Epidermal melanocyte (primary cell): ENCODE results near the gene SLC9A9.
"Not testable (repeated sequence)": the region's sequence is repeated elsewhere in the genome, so short reads cannot be mapped to it uniquely, and the experiment has no call there.

Experiments used
- DNase-seq: peaks from one replicate; pipeline ENCODE4 v3.0.0; 2011; ENCODE audit warnings: low spot score; ENCODE audit not compliant: insufficient read length

The SLC9A9 gene

DNA sequence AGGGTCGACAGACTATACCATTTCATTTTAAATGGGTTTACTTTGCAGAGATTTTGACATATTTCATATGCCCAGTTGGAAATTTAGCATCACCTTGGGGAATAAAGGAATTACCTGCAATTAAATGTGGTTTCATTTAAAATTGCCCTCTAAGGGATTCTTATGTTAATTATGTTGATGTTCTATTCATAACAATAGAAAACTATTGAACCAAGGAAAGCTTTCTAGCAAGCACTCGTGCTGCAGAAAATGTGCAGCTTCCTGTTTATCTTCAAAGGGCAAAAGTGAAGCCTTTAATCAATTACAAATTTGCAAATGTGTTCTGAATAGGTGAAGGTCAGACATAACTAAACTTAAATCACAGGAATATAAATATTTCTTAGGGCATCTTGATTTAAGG lies 376.6 kb downstream of the SLC9A9 start:
- DNase-seq: no peak

DNA sequence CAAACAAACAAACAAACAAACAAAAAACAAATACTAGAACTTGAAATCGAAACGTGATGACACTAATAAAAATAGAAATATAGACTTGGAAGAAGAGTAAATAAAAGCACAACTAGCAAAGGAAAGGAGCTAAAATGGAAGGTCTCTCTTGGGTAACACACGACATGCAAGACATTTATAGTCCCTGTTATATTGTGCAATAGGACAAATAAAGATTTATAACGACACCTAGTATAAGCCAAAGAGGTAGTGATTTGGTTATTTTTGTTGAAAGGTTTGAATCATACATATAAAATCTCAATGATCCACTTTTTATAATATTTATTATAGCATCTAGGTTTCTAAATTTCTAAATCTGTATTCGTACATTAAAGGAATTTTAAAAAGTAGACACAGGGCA lies 379.1 kb downstream of the SLC9A9 start:
- DNase-seq: no peak

DNA sequence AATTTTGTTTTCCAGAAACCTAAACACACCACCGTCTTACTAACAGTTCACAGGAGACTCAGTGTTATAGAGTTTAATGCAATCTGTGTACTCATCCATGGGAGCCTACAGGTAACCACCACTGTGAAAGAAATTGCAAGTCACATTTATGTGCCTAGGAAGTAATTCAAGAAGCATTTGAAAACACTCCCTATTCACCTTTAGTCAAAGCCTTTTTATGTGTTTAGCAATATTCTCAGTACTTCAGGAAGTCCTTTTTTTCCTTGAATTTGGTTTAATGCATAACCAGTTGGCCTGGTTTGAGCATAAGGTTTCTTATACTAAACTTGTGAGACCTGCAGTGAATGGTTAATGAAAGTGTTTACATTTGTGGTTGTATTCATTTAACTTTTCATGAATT lies 382.6 kb downstream of the SLC9A9 start:
- DNase-seq: no peak

DNA sequence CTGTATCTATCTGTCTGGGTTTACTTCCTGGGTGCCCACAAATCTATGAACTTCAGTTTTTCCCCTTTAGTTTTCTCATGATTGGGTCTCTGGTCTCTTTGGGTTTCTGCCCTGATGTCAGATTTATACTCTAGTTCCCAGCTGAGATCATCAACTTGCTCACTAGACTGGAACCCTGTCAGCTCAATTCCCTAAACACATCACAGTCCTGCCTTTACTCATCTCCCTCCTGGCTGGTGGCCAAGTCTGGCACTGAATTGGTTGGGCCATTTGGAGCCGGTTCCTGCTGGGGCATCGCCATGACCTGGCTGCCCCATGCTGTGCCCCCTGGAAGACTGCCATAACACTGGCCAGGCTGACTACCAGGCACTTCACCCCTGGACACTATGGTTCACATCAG lies 383.4 kb downstream of the SLC9A9 start:
- DNase-seq: no peak

DNA sequence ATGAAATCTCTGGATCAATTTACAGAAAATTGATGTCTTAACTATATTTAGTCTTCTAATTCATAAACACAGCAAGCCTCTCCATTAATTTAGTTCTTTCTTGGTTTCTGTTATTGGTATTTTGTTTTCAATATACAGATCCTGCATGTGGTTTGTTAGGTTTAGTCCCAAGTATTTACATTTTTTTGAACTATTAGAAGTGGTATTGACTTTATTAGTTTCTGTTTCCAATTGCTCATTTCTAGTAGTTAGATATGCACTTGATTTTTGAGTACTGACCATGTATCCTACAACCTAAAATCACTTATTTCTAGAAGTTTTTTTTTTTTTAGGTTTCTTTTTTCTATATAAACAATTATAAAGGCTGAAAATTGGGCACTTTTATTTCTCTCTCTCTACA lies 392.8 kb downstream of the SLC9A9 start:
- no peak for DNase-seq

DNA sequence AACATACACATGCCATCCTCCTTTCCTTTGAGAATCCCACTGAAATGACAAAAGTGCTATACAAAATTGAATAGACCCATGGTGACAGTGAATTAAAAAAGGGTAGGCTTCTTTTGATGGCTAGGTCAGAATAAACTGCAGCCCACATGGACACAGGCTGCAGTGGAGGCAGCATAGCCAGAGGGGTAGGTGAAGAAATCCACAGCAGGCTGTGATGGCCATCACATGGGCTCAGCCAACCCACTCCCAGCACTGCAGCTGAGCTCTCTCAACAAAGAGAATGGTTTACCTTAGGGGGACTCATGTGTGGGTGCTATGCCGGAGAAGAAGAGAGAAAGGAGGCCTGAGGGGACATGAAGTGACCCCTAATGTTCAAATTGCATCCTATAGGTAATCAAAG lies 397.6 kb downstream of the SLC9A9 start:
- DNase-seq: no peak

DNA sequence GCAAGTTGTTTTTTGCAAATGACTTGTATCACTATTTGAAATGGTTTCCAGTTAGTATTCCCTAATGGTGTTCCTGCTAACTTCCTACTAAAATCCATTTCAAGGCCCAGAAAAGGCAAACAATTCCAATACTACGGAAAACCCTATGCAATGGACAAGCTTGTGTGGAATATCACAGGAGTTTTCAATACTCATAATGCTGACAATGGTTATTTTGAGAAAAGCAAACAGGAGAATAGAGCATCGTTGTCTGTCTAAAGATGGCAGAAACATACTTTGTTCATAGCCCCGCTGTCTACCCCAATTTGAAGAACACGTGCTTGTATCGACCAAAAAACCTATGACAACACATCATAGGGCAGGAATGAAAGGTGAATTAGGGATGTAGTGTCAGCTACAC lies 400.8 kb downstream of the SLC9A9 start:
- no peak for DNase-seq

DNA sequence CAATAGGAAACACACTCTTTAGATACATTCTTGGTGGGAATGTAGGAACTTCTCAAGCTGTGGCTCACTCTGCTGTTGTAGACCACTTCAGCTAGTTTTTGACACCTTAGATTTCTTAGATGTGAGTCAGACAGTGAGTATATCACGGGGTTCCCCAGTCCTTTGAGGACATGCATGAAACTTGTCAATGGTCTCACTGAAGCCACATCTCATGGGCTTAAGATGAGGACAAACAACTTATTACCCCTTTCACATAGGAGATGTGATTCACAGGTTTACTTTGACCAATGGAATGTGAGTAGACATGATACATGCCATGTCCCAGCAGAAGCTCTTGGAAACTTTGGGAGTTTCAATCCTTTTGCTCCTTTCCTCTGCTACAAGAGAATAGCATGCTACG lies 403.1 kb downstream of the SLC9A9 start:
- no peak for DNase-seq

DNA sequence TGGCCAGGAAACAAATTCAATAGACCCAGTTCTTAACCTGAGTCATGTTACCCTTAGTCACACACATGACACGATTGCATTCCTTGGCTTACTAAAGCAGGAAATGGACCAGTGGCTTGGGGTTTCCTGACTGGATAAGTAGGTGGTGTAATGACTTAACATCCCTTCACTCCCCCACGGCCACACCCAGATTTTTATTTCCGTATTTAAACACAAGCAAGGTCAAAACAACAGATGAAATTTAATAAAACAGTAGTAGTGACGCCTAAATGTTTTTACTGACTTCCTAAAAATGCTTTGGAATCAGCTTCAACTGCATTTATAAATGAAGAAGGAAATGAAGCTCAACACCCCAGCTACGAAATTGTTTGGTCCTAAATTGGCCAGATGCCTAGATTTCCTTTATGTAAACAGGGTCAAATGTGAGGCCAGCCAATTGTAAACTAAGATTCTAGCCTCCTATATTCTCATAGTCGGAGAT lies 404.4 kb downstream of the SLC9A9 start:
- peak; percentile 29 for DNase-seq

DNA sequence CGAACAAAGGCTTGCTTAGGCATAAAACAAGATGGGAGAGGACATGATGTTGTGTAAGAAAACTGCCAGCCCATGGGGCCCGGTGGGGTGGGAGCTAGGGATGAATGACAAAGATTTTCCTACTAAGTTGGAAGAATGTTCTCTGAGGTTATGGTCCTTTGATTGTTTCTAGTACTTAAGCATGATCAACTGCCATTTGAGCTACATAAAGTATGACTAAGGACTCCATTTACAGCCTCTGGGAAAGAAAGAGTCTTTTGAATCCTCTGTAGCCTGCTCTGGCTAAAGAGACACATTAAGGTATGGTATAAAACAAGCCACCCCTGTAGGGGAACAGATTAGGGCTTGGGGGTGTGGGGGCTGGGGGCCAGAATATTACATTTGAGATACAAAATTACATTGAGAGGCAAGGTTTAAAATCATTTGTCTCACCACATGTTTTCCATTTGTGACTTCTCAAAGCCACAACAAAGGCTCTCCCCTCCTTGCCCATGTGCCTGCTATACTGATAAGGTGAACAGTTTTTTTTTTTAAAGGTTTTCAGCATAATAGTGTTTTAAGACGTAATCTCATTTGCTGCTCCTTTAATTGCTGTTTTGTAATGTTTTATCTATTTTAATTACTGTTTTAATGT lies 405.3 kb downstream of the SLC9A9 start:
- no peak for DNase-seq

DNA sequence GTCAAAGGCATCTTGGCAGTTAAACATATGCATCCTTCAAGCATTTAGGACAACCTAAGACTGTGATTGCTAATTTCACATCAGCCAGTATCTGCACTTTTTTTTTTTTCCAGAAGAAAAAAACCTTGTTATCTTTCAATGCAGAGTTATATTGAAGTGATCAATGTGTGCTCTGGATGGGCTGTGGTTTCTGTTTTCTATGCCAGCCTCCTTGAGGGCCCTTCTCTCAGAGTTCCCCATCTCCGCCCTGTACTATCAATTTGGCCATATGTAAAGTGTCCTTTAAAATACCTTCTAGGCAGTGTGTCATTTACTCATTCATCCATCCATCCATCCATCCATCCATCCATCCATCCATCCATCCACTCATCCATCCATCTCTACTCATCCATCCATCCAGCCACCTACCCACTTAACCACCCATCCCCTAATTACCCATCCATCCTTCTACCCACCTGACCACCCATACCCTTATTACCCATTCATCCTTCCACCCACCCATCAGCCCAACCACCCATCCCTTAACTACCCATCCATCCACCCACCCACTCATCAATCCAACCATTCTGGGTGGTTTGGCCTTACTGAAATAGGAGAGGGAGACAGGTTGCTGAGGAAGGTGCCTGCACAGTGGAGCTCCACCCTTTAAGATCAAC lies 406.6 kb downstream of the SLC9A9 start:
- no peak for DNase-seq

DNA sequence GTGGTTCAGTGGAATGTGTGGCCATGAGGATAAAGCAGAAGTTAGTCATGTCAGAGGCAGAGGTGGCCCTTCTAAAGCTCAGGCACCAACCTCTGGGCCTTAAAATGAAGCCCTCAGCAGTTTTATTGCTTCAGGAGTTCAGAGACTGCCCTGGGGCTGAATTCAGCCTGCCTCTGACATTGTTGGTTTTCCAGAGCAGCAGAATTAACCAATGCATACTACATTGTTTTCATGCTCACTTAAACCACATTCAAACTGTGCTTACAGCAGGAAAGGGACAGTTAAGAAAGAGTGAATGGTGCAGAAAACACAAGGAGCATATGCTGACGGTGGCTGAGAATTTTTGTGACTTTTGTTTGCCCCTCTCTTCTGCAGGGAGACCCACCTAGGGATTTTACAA lies 408.5 kb downstream of the SLC9A9 start:
- DNase-seq: no peak

DNA sequence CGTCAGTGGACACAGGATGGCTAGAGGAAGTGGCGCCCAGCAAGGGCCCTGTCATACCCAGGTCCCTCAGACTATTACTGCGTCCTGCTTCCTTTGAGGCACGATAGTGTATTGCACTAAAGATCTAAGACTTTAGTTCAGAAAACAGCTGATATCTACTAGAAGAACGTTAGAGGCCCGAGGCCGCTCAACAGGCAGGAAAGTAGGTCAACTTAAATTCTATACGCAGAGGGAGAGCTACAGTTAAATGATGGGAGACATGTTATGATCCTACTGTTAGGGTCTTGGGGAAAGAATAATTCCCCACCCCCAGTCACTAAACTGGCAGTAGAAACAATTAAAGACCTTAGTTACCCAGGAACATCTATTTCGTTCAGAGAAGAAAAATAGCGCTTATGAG lies 410.9 kb downstream of the SLC9A9 start:
- DNase-seq: no peak

DNA sequence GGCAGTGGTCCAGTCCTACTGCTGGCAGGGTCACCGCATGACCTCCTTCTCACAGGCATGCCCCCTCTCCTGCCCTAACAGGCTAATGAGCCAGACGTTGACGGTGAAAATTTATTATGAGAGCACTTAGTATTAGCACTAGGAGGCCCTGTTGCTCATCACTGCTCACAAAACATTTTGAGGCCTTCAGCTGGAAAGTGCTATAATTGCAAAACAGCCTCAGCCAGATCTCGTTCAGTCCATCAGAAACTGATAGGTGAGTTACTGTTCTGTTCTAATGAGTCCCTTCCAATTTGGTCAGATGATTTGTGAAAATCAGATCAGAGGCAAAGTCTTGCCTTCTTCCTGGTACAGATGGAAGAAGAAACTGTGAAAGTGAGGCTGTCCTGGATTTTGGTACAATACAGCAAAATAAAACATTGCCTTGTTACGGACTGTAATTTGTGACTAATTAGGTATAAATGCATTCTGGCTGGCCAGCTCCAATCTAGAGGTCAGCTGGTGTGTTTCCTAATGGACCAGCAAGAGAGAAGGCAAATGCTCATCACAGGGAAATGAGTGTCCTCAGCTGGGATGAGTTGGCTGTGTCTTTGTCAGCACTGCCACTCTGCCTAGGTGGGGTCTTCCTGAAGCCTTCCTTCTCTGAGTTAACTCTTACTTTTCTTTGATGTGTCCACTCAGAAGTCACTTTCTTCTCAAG lies 411.9 kb downstream of the SLC9A9 start:
- no peak for DNase-seq

DNA sequence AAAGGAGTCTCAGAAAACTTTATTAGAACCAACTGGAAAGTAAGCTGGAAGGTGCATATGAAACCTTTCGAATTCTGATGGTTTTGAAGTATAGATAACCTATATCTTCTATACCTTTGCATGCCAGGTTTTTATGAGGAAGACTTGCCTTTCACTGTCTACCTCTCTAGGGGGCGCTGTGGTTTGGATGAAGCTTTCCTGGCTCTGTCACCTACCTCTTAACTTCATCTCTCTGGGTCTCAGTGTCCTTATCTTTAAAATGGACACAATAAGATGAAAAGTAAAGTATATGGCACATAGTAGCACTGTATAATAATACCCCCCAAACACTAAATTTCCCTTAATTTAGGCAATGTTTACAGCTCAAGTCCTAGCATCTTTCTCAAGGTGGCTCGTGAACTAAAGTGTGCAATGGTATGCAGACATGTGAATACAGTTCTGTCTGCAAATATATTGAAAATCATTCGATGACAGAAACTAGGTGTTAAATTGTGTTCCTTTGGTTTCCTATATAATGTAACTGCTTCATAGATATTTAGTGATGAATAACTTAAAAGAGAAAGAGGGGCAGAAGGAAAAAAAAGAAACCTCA lies 414.4 kb downstream of the SLC9A9 start:
- no peak for DNase-seq

DNA sequence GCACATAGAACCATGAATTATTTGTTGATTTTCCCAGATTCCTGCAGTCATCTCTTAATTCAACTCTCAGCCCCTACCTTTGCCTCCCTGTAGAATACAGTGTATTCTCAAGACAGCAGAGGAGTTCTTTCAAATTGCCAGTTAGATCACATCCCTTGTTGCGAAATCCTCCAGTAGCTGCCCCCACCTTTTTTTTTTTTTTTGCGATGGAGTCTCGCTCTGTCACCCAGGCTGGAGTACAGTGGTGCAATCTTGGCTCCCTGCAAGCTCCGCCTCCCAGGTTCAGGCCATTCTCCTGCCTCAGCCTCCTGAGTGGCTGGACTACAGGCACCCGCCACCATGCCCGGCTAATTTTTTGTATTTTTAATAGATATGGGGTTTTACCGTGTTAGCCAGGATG lies 417.0 kb downstream of the SLC9A9 start:
- not testable (repeated sequence) for DNase-seq

DNA sequence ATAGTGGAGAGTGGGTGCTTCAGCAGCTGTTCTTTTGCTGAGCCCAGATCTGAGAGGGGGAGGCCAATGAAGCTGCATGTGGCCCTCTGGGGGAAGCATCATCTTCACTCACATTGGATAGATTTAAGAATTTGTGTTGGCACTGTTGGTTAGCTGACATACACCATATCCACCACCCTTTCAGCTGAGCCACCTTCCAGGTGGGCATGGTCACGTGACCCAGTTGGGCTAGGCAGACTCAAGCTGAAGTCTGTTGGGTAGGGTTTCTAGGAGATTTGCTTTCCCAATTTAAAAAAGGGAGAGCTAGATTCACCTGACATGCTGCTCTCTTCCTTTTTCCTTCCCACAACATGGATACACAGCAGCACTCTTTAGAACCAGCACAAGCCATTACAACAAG lies 417.7 kb downstream of the SLC9A9 start:
- DNase-seq: no peak

DNA sequence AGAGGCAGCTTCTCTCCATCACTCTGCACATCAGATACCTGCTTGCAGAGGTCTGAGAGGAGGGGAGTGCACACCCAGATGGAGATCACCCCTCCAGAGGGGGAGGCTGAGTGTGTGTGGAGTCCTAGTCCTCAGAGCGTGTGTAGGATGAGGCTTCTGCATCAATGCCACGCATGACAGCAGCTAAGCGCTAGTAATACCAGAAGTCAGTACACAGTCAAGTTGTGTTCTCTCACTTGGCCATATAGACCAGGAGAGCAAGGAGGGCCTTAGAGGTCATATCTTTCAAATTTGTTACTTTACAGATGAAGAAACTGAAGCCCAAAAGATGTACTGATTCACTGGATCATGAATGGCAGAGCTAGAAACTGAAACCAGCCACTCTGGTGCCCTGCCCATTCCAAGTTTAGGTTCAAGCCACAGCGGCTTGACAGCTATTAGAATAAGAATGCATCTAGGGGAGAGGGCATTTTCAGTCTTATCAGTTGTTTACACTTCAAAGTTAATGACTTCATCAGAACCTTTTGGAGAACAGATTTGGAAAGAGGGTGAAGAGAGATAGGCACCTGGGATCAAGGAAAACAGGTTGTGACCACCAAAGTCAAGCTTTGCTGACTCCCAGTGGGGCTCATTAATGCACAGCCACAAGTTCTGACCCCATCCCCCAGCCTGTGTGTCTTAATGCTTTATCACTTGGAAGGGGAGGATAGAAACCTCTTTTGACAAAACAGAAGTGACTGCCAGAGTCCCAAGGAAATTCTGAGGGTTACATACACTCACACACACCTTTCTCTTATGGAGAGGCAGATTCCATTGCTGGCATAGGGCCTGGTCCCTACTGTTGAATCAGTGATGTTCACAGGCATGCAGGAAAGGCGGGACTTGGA lies 418.4 kb downstream of the SLC9A9 start:
- no peak for DNase-seq

DNA sequence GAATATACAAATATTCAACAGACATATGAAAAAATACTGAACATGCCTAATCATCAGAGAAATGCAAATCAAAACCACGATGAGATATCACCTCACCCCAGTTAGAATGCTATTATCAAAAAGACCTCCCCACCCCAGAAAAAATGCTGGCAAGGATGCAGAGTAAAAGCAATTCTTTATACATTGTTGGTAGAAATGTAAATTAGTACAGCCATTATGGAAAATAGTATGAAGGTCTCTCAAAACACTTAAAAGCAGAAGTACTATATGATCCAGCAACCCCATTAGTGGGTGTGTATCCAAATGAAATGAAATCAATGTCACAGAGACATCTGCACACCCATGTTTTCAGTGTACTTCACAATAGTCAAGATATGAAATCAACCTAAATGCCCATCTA lies 420.0 kb downstream of the SLC9A9 start:
- DNase-seq: no peak

DNA sequence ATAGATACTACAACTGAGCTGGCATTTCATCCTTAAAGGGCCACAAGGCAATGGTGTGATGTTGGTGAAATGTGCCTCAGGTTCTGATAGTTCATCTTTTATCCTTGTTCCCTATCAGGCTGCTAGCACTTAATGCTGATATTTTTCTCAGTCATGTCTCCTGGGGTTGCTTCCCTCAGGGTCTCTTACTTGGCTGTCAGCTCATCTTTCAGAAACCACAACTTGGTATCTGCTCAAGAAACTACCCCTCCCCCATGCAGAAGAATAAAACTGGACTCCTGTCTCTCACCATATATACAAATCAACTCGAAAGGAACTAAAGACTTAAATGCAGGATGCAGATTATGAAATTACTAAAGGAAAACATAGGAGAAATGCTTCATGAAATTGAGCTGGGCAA lies 420.6 kb downstream of the SLC9A9 start:
- DNase-seq: no peak

DNA sequence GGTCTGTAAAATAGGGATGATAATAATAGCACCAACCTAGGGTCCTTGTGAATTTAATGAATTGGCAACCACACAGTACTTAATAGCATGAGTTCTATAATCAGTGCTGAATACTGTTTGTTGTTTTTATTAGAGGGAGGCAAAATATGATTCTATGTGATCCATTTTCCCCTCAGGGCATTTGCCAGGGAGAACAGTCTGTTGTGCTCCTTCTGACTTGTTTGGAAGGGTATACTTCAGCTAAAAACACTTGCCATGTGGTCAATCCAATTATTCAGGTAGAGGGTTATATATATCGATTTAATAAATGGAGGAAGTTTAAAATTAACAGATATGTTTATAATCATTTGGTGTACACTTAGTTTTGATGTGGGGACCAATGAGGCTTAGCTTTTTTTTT lies 423.4 kb downstream of the SLC9A9 start:
- DNase-seq: no peak
